PC-9 (cell line): ENCODE results near the gene RNF149. TPM values are rescaled to one million over a fixed set of nuclear protein-coding genes. Genes with fewer than 3 reads are reported as not detected.

Experiments used
- BruUV-seq: library from RNA; stranded (reverse); fragments of 400-500 nt; replicated peaks from 2 replicates; lab custom pipeline; 2021; lab: Mats Ljungman, UMichigan
- CTCF ChIA-PET: fragments of 300-600 bp; sonication (Branson Sonifier 250); formaldehyde crosslinking; loops from one replicate; lab custom pipeline; 2022; ENCODE audit warnings: antibody characterized with exemption; lab: Charles Lee
- POLR2A ChIA-PET: fragments of 300-600 bp; sonication (Branson Sonifier 250); formaldehyde crosslinking; loops from one replicate; lab custom pipeline; 2022; ENCODE audit warnings: antibody characterized with exemption; ENCODE audit not compliant: unreplicated experiment; lab: Charles Lee
- DNase-seq, 2 experiments: peaks; one replicate each; pipeline versions ENCODE4 v3.0.0 to v3.0.0-alpha.2; 2015 to 2022; ENCODE audit warnings: mixed read lengths in 1 of 2
- H2AFZ ChIP-seq: fragments of 200-600 bp; sonication (generic); 2 replicates; pipeline ENCODE4 v1.8.1; 2017; ENCODE audit warnings: antibody characterized with exemption
- H3F3A ChIP-seq: fragments of 200-600 bp; sonication (generic); 2 replicates; pipeline ENCODE4 v1.8.1; 2017; ENCODE audit warnings: antibody characterized with exemption, mild to moderate bottlenecking, low read depth; ENCODE audit not compliant: insufficient read depth
- H3K27ac ChIP-seq: fragments of 200-600 bp; sonication (generic); 2 replicates; pipeline ENCODE4 v1.6.1; 2016; ENCODE audit warnings: mixed run types
- H3K27me3 ChIP-seq: fragments of 200-600 bp; sonication (generic); 2 replicates; pipeline ENCODE4 v1.6.1; 2016; ENCODE audit warnings: low read depth, mixed run types; ENCODE audit not compliant: insufficient read depth
- H3K36me3 ChIP-seq: fragments of 200-600 bp; sonication (generic); 2 replicates; pipeline ENCODE4 v1.6.1; 2016; ENCODE audit warnings: low read depth, mixed run types
- H3K4me1 ChIP-seq: fragments of 200-600 bp; sonication (generic); replicated peaks from 2 replicates; pipeline ENCODE4 v1.6.1; 2016; ENCODE audit warnings: mixed run types; ENCODE audit not compliant: insufficient read depth
- H3K4me2 ChIP-seq: fragments of 200-600 bp; sonication (generic); 2 replicates; pipeline ENCODE4 v1.6.1; 2017; ENCODE audit warnings: mixed run types
- H3K4me3 ChIP-seq: fragments of 200-600 bp; sonication (generic); 2 replicates; pipeline ENCODE4 v1.6.1; 2016; ENCODE audit warnings: mixed run types
- H3K79me2 ChIP-seq: fragments of 200-600 bp; sonication (generic); 2 replicates; pipeline ENCODE4 v1.6.1; 2017; ENCODE audit warnings: low read depth, mixed run types
- H3K9me2 ChIP-seq: fragments of 200-600 bp; sonication (generic); 2 replicates; pipeline ENCODE4 v1.8.1; 2017; ENCODE audit warnings: mild to moderate bottlenecking; ENCODE audit not compliant: insufficient read depth
- H3K9me3 ChIP-seq: fragments of 200-600 bp; sonication (generic); 2 replicates; pipeline ENCODE4 v1.8.1; 2016; ENCODE audit warnings: low read depth; ENCODE audit not compliant: insufficient read depth
- H4K20me1 ChIP-seq: fragments of 200-600 bp; sonication (generic); 2 replicates; pipeline ENCODE4 v1.8.1; 2017; ENCODE audit not compliant: insufficient read depth
- CTCF ChIP-seq: fragments of 200-600 bp; sonication (generic); conservative IDR thresholded peaks from 2 replicates; pipeline ENCODE4 v1.6.1; 2017; ENCODE audit warnings: mixed run types, antibody characterized with exemption, mild to moderate bottlenecking, moderate library complexity
- EZH2 ChIP-seq: fragments of 200-600 bp; sonication (generic); IDR thresholded peaks from 2 replicates; pipeline ENCODE4 v1.8.0; 2017; ENCODE audit warnings: antibody characterized with exemption, low read depth
- intact Hi-C: fragments of 100-400 bp; cut with micrococcal nuclease; formaldehyde crosslinking; loops from one replicate; pipeline ENCODE4 v1.10.0; 2022; ENCODE audit not compliant: unreplicated experiment
- total RNA-seq: library from RNA; stranded (reverse); gene quantifications from 2 replicates; pipeline ENCODE4 v1.2.3, GENCODE V29; 2021

Gene RNF149
- total RNA-seq, 1 experiment from 2014 or later = 58.6 TPM

- H3K27ac ChIP-seq = peak overlapping the region; percentile 84; the same call in 1 of the 2 replicates
- H3K9me3 ChIP-seq = no peaks in the 10 kb centered on the region
- no peaks in the 10 kb centered on the region for H3K9me2 ChIP-seq
- H3K4me3 ChIP-seq = peak overlapping the region; percentile 80
- H4K20me1 ChIP-seq = peaks cover 64% of the 10 kb centered on the region
- peaks cover 85% of the 10 kb centered on the region for H3K79me2 ChIP-seq
- no peak for DNase-seq
- H3K27me3 ChIP-seq = no peaks in the 10 kb centered on the region
- peaks cover 35% of the 10 kb centered on the region for H3F3A ChIP-seq
- peaks cover 67% of the 10 kb centered on the region for H3K4me1 ChIP-seq
- peaks cover 25% of the 10 kb centered on the region for H3K36me3 ChIP-seq
- H3K4me2 ChIP-seq = peak overlapping the region; percentile 98
- CTCF ChIA-PET = no interaction called here
- intact Hi-C loops = loop anchor here (5.0 kb wide), 2 partner anchors 82 to 462 kb away; partner anchors contain the start of gene CREG2
- TF ChIP-seq EZH2 (no peak), CTCF (no peak)
- no TSS peak for BruUV-seq
- no peak overlapping the region for H2AFZ ChIP-seq
- POLR2A ChIA-PET = no interaction called here
These were observed 3.5 kb downstream of the RNF149 start for GRCh38 chr2:101305035-101305434.

DNA sequence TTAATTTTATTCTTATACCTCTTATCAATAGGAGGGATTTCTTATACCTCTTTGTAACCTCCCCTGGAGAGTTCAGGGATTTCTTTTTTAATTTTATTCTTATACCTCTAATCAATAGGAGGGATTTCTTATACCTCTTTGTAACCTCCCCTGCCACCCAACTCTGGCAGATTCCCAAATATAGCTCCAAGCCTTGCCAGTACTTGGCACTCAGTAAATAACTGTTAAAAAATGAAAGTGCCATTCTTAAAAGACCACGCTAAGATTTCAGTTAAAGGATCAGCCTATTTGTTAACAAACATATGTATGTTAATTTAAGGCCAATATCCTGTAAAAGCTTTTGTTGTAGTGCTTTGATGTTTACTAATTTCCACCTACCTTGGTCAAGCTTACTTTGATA is 4.8 kb downstream of the RNF149 start:
- Histone ChIP-seq H3K27me3 (no peaks in the 10 kb centered on the region), H3K9me3 (no peaks in the 10 kb centered on the region), H3K79me2 (peaks cover 99% of the 10 kb centered on the region), H3K36me3 (peaks cover 34% of the 10 kb centered on the region), H3K4me1 (peaks cover 61% of the 10 kb centered on the region), H3K9me2 (no peaks in the 10 kb centered on the region), H2AFZ (no peak overlapping the region), H3K27ac (no peak overlapping the region), H4K20me1 (peaks cover 78% of the 10 kb centered on the region), H3K4me2 (peak overlapping the region; percentile 98), H3F3A (peaks cover 36% of the 10 kb centered on the region), H3K4me3 (no peak overlapping the region)
- POLR2A ChIA-PET = no interaction called here
- no peak for DNase-seq
- intact Hi-C loops = no loop called here
- CTCF ChIA-PET = interaction anchor here (0.5 kb wide), 1 partner anchor 1450 kb away, joined by 4 read pairs; no protein-coding TSS in a partner anchor
- BruUV-seq = no TSS peak
- TF ChIP-seq EZH2 (no peak), CTCF (no peak)

GRCh38 chr2:101302016-101302415 is 6.5 kb downstream of the RNF149 start:
- Histone ChIP-seq H3K79me2 (peaks cover 100% of the 10 kb centered on the region), H3K36me3 (peaks cover 40% of the 10 kb centered on the region), H3K9me3 (no peaks in the 10 kb centered on the region), H3K27me3 (no peaks in the 10 kb centered on the region), H3K4me2 (peak overlapping the region; percentile 45), H3F3A (peaks cover 36% of the 10 kb centered on the region), H4K20me1 (peaks cover 92% of the 10 kb centered on the region), H2AFZ (no peak overlapping the region), H3K9me2 (no peaks in the 10 kb centered on the region), H3K4me1 (peaks cover 61% of the 10 kb centered on the region), H3K4me3 (no peak overlapping the region), H3K27ac (no peak overlapping the region)
- POLR2A ChIA-PET = interaction anchor here (0.5 kb wide), 1 partner anchor 344 kb away, joined by 3 read pairs; no protein-coding TSS in a partner anchor
- peak in 1 of 2 experiments; percentile 42 for DNase-seq
- TF ChIP-seq CTCF (no peak), EZH2 (no peak)
- no TSS peak for BruUV-seq
- intact Hi-C loops = no loop called here
- CTCF ChIA-PET = no interaction called here
